CD4-positive, CD25-positive, alpha-beta regulatory T cell (primary cell): ENCODE data around the gene WNT11. TPM values are rescaled to one million over a fixed set of nuclear protein-coding genes. Genes with fewer than 3 reads are reported as not detected.

ENCODE experiments used
- ATAC-seq, 2 donors: fragments of 150-1000 bp; cut with Tn5 transposase; one replicate each; pipeline ENCODE4 v1.10.0; 2021; ENCODE audit warnings: low read depth in 2 of 2, moderate number of reproducible peaks in 2 of 2, moderate library complexity in 1 of 2
- DNase-seq, 3 donors: peaks; one replicate each; pipeline versions ENCODE4 v3.0.0 to v3.0.0-alpha.2; 2012 to 2022; ENCODE audit warnings: mixed read lengths in 1 of 3
- H3K27ac ChIP-seq: one replicate; pipeline ENCODE4 v1.7.0; 2013; ENCODE audit warnings: mild to moderate bottlenecking, low read length; ENCODE audit not compliant: insufficient read depth, poor library complexity, severe bottlenecking
- H3K27me3 ChIP-seq: one replicate; pipeline ENCODE4 v1.7.0; 2013; ENCODE audit warnings: low read length; ENCODE audit not compliant: control insufficient read depth, insufficient read depth
- H3K36me3 ChIP-seq: one replicate; pipeline ENCODE4 v1.7.0; 2013; ENCODE audit warnings: mild to moderate bottlenecking, low read length, moderate library complexity; ENCODE audit not compliant: control insufficient read depth, insufficient read depth
- H3K4me1 ChIP-seq: 2 replicates; pipeline ENCODE4 v1.7.0; 2013; ENCODE audit warnings: mild to moderate bottlenecking, low read length; ENCODE audit not compliant: insufficient read depth, control insufficient read depth, poor library complexity, severe bottlenecking
- H3K4me3 ChIP-seq: one replicate; pipeline ENCODE4 v1.7.0; 2013; ENCODE audit warnings: low read depth, mild to moderate bottlenecking, low read length, moderate library complexity
- H3K9me3 ChIP-seq, 2 experiments: 1 replicate in 1 of 2; 2 replicates in 1 of 2; pipeline ENCODE4 v1.7.0; 2013; ENCODE audit warnings: low read length in 2 of 2, mild to moderate bottlenecking in 1 of 2, moderate library complexity in 1 of 2; ENCODE audit not compliant: control insufficient read depth in 2 of 2
- H3K27ac Mint-ChIP-seq, 3 donors: one replicate each; pipeline ENCODE4 v1.8.0; 2020 to 2022; ENCODE audit warnings: mild to moderate bottlenecking in 3 of 3, mixed read lengths in 3 of 3, moderate library complexity in 2 of 3
- H3K27me3 Mint-ChIP-seq: one replicate; pipeline ENCODE4 v1.8.0; 2022; ENCODE audit warnings: mild to moderate bottlenecking, mixed read lengths
- H3K36me3 Mint-ChIP-seq: one replicate; pipeline ENCODE4 v1.8.0; 2020; ENCODE audit warnings: mixed read lengths
- H3K4me1 Mint-ChIP-seq, 4 donors: one replicate each; pipeline ENCODE4 v1.8.0; 2020 to 2022; ENCODE audit warnings: mixed read lengths in 4 of 4, mild to moderate bottlenecking in 1 of 4
- H3K4me3 Mint-ChIP-seq, 4 donors: one replicate each; pipeline ENCODE4 v1.8.0; 2020 to 2022; ENCODE audit warnings: mild to moderate bottlenecking in 4 of 4, mixed read lengths in 4 of 4, moderate library complexity in 3 of 4
- H3K9me3 Mint-ChIP-seq, 7 donors: one replicate each; pipeline ENCODE4 v1.8.0; 2020 to 2022; ENCODE audit warnings: mixed read lengths in 7 of 7, mild to moderate bottlenecking in 3 of 7, moderate library complexity in 2 of 7
- polyA plus RNA-seq, 4 donors: library from polyadenylated mRNA; unstranded; fragments of 300-500 nt; fragmentation: Illumina TruSeq; gene quantifications; one replicate each; pipeline ENCODE4 v1.2.3, GENCODE V29; 2021
- total RNA-seq: library from RNA; stranded (reverse); gene quantifications from one replicate; pipeline ENCODE4 v1.2.3, GENCODE V29; 2022

WNT11 gene
- total and polyA plus RNA-seq, 5 donors from 2014 or later, result 0.43 to 1.2 TPM; not detected in 3

GRCh38 chr11:76141901-76142588 lies 64.3 kb downstream of the WNT11 start:
- DNase-seq (no peak), ATAC-seq (no peak)
- Mint-ChIP-seq H3K9me3 (no peaks in the 10 kb centered on the region), H3K4me3 (no peak overlapping the region), H3K36me3 (peaks cover 20% of the 10 kb centered on the region), H3K27me3 (no peaks in the 10 kb centered on the region), H3K27ac (no peak overlapping the region), H3K4me1 (no peaks in the 10 kb centered on the region)
- Histone ChIP-seq H3K27ac (no peak overlapping the region), H3K9me3 (no peaks in the 10 kb centered on the region), H3K4me1 (no peaks in the 10 kb centered on the region), H3K36me3 (peaks cover 20% of the 10 kb centered on the region), H3K4me3 (no peak overlapping the region), H3K27me3 (no peaks in the 10 kb centered on the region)

- DNase-seq (no peak), ATAC-seq (no peak)
- no peaks in the 10 kb centered on the region for H3K9me3 Mint-ChIP-seq
- H3K27ac Mint-ChIP-seq, result no peak overlapping the region
- no peaks in the 10 kb centered on the region for H3K27me3 ChIP-seq
- H3K4me1 Mint-ChIP-seq, result no peaks in the 10 kb centered on the region
- peaks cover 20% of the 10 kb centered on the region for H3K36me3 Mint-ChIP-seq
- peaks cover 20% of the 10 kb centered on the region for H3K36me3 ChIP-seq
- no peaks in the 10 kb centered on the region for H3K27me3 Mint-ChIP-seq
- H3K27ac ChIP-seq, result no peak overlapping the region
- no peak overlapping the region for H3K4me3 ChIP-seq
- H3K4me3 Mint-ChIP-seq, result no peak overlapping the region
- H3K9me3 ChIP-seq, result no peaks in the 10 kb centered on the region
- no peaks in the 10 kb centered on the region for H3K4me1 ChIP-seq
Observed at GRCh38 chr11:76140912-76141574, 65.3 kb downstream of the WNT11 start.

- no peaks in the 10 kb centered on the region for H3K4me1 Mint-ChIP-seq
- H3K4me3 Mint-ChIP-seq, result no peak overlapping the region
- Histone ChIP-seq H3K27me3 (no peaks in the 10 kb centered on the region), H3K36me3 (peaks cover 25% of the 10 kb centered on the region), H3K9me3 (no peaks in the 10 kb centered on the region), H3K27ac (no peak overlapping the region), H3K4me3 (no peak overlapping the region), H3K4me1 (no peaks in the 10 kb centered on the region)
- H3K27me3 Mint-ChIP-seq, result no peaks in the 10 kb centered on the region
- H3K27ac Mint-ChIP-seq, result peak overlapping the region in 1 of 3 donors; percentile 50
- DNase-seq (no peak), ATAC-seq (no peak)
- peaks cover 26% of the 10 kb centered on the region for H3K36me3 Mint-ChIP-seq
- H3K9me3 Mint-ChIP-seq, result no peaks in the 10 kb centered on the region
Observed at GRCh38 chr11:76139314-76139713, 67.0 kb downstream of the WNT11 start.

Other genes with a start within 250 kb of the WNT11 start
- gene THAP12, start 174.6 kb upstream of the WNT11 start, total RNA-seq, result 51.2 TPM
- gene THAP12, start 174.6 kb upstream of the WNT11 start, polyA plus RNA-seq, result 10 to 100 TPM; 65.0 to 71.0 (median 66.9) TPM
- gene GVQW3, start 174.8 kb upstream of the WNT11 start, total RNA-seq, result 2.7 TPM
- gene GVQW3, start 174.8 kb upstream of the WNT11 start, polyA plus RNA-seq, result 1 to 10 TPM; 1.7 to 3.0 (median 2.3) TPM
- 43.4 TPM for gene EMSY, start 238.5 kb upstream of the WNT11 start, total RNA-seq
- gene EMSY, start 238.5 kb upstream of the WNT11 start, polyA plus RNA-seq, result 10 to 100 TPM; 18.2 to 27.4 (median 19.3) TPM